SK-N-SH (cell line): Measurements from ENCODE around the gene MRPL17. TPM values are rescaled to one million over a fixed set of nuclear protein-coding genes. Genes with fewer than 3 reads are reported as not detected.

Experiments used
- CTCF ChIA-PET: fragments of 300-600, 350-600 bp; formaldehyde crosslinking; extraction: SDS; loops from one replicate; lab custom pipeline; 2021; lab: Yijun Ruan, JAX
- POLR2A ChIA-PET: fragments of 350-600 bp; sonication (Branson Sonifier 250); formaldehyde crosslinking; extraction: SDS; loops from one replicate; lab custom pipeline; 2020; ENCODE audit warnings: antibody characterized with exemption, inconsistent platforms; lab: Yijun Ruan, JAX
- DNase-seq: peaks from one replicate; pipeline ENCODE4 v3.0.0; 2012
- H2AFZ ChIP-seq: fragments of 200-600 bp; sonication (generic); 2 replicates; pipeline ENCODE4 v1.8.1; 2016; ENCODE audit warnings: antibody characterized with exemption, mild to moderate bottlenecking, low read depth
- H3F3A ChIP-seq: fragments of 200-600 bp; sonication (generic); replicated peaks from 2 replicates; pipeline ENCODE3; 2016; ENCODE audit warnings: antibody characterized with exemption, mild to moderate bottlenecking; ENCODE audit not compliant: insufficient read depth
- H3K27ac ChIP-seq, 2 experiments: fragments of 200-500 bp in 1 of 2; fragments of 200-600 bp in 1 of 2; sonication (Bioruptor generic) in 1 of 2; sonication (generic), shearing (Covaris generic) in 1 of 2; 2 replicates each; pipeline versions ENCODE4 v1.5.1 to v1.6.1; 2014 to 2016; ENCODE audit warnings: low read depth in 2 of 2, inconsistent platforms in 1 of 2, low read length in 1 of 2, mild to moderate bottlenecking in 1 of 2, mixed read lengths in 1 of 2
- H3K27me3 ChIP-seq: fragments of 200-600 bp; sonication (generic), shearing (Covaris generic); 2 replicates; pipeline ENCODE4 v1.6.1; 2016; ENCODE audit warnings: mixed run types; ENCODE audit not compliant: insufficient read depth
- H3K36me3 ChIP-seq, 2 experiments: fragments of 200-500 bp in 1 of 2; fragments of 200-600 bp in 1 of 2; sonication (Bioruptor generic) in 1 of 2; sonication (generic) in 1 of 2; replicated peaks in 1 of 2; 2 replicates each; pipeline versions ENCODE3 to v1.5.1; 2014 to 2016; ENCODE audit warnings: low read length in 1 of 2, mild to moderate bottlenecking in 1 of 2; ENCODE audit not compliant: insufficient read depth in 2 of 2, control insufficient read depth in 1 of 2
- H3K4me1 ChIP-seq, 2 experiments: fragments of 200-500 bp in 1 of 2; fragments of 200-600 bp in 1 of 2; sonication (Bioruptor generic) in 1 of 2; sonication (generic), shearing (Covaris generic) in 1 of 2; 2 replicates each; pipeline versions ENCODE4 v1.5.1 to v1.6.1; 2014 to 2016; ENCODE audit warnings: low read depth in 1 of 2, low read length in 1 of 2, mixed run types in 1 of 2; ENCODE audit not compliant: insufficient read depth in 2 of 2, control insufficient read depth in 1 of 2
- H3K4me2 ChIP-seq: fragments of 200-600 bp; sonication (generic), shearing (Covaris generic); 2 replicates; pipeline ENCODE4 v1.6.1; 2017; ENCODE audit warnings: mixed run types
- H3K4me3 ChIP-seq, 2 experiments: fragments of 200-500 bp in 1 of 2; fragments of 200-600 bp in 1 of 2; sonication (Bioruptor generic) in 1 of 2; sonication (generic), shearing (Covaris generic) in 1 of 2; 2 replicates each; pipeline versions ENCODE4 v1.5.1 to v1.8.1; 2014 to 2016; ENCODE audit warnings: low read depth in 2 of 2, inconsistent platforms in 1 of 2, low read length in 1 of 2, mild to moderate bottlenecking in 1 of 2, mixed read lengths in 1 of 2, moderate library complexity in 1 of 2
- H3K79me2 ChIP-seq: fragments of 200-600 bp; sonication (generic); 2 replicates; pipeline ENCODE4 v1.8.1; 2017; ENCODE audit warnings: mild to moderate bottlenecking; ENCODE audit not compliant: insufficient read depth
- H3K9ac ChIP-seq: fragments of 200-600 bp; sonication (generic); 2 replicates; pipeline ENCODE4 v1.6.1; 2017; ENCODE audit warnings: mixed run types
- H3K9me2 ChIP-seq: fragments of 200-600 bp; sonication (generic); 2 replicates; pipeline ENCODE4 v1.6.1; 2017; ENCODE audit warnings: mixed run types
- H3K9me3 ChIP-seq: fragments of 200-600 bp; sonication (generic); 2 replicates; pipeline ENCODE4 v1.6.1; 2017; ENCODE audit warnings: mixed run types, mild to moderate bottlenecking, moderate library complexity
- H4K20me1 ChIP-seq: fragments of 200-600 bp; sonication (generic); 2 replicates; pipeline ENCODE4 v1.6.1; 2017; ENCODE audit warnings: mild to moderate bottlenecking, mixed run types; ENCODE audit not compliant: insufficient read depth
- CHD2 ChIP-seq: fragments of 150-350 bp; IDR thresholded peaks from 2 replicates; pipeline ENCODE4 v1.6.1; 2018; ENCODE audit warnings: low read length; ENCODE audit not compliant: partially characterized antibody
- CTCF ChIP-seq: fragments of 200-600 bp; sonication (generic); IDR thresholded peaks from 2 replicates; pipeline ENCODE4 v1.6.1; 2017; ENCODE audit warnings: antibody characterized with exemption, mild to moderate bottlenecking, moderate library complexity
- EP300 ChIP-seq, 2 experiments: IDR thresholded peaks; 2 replicates each; pipeline versions ENCODE4 v1.4.0 to v1.6.1; 2012; ENCODE audit warnings: borderline replicate concordance in 1 of 2, low read depth in 1 of 2, low read length in 1 of 2
- EZH2phosphoT487 ChIP-seq: fragments of 200-600 bp; sonication (generic); IDR thresholded peaks from 2 replicates; pipeline ENCODE4 v1.6.1; 2017; ENCODE audit warnings: low read depth, mixed run types, mild to moderate bottlenecking, antibody characterized with exemption, moderate library complexity, borderline replicate concordance
- GABPA ChIP-seq: IDR thresholded peaks from 2 replicates; pipeline ENCODE4 v1.4.0; 2012; ENCODE audit warnings: low read depth, mild to moderate bottlenecking
- GATA2 ChIP-seq: sonication (generic); formaldehyde crosslinking; IDR thresholded peaks from 2 replicates; pipeline ENCODE4 v1.5.0; 2020; ENCODE audit warnings: mild to moderate bottlenecking, missing genetic modification reagents
- IRF3 ChIP-seq: fragments of 150-350 bp; IDR thresholded peaks from 2 replicates; pipeline ENCODE4 v1.6.1; 2016; ENCODE audit warnings: mild to moderate bottlenecking, low read depth, low read length
- MEF2A ChIP-seq: IDR thresholded peaks from 2 replicates; pipeline ENCODE4 v1.4.0; 2012; ENCODE audit warnings: low read depth, borderline replicate concordance
- NRF1 ChIP-seq: IDR thresholded peaks from 2 replicates; pipeline ENCODE4 v1.6.1; 2012; ENCODE audit warnings: low read depth, mild to moderate bottlenecking, low read length
- PBX3 ChIP-seq: IDR thresholded peaks from 2 replicates; pipeline ENCODE4; 2012
- POLR2AphosphoS5 ChIP-seq: IDR thresholded peaks from 2 replicates; pipeline ENCODE4 v1.6.1; 2012; ENCODE audit warnings: low read depth, low read length
- RAD21 ChIP-seq: IDR thresholded peaks from 2 replicates; pipeline ENCODE4 v1.6.1; 2012; ENCODE audit warnings: mild to moderate bottlenecking, low read length
- RCOR1 ChIP-seq: fragments of 150-350 bp; IDR thresholded peaks from 2 replicates; pipeline ENCODE4 v1.6.1; 2017; ENCODE audit warnings: antibody characterized with exemption, low read length
- RFX5 ChIP-seq: IDR thresholded peaks from 2 replicates; pipeline ENCODE4 v1.6.1; 2012; ENCODE audit warnings: mild to moderate bottlenecking, improper control_type of control experiment, low read length
- SMC3 ChIP-seq: IDR thresholded peaks from 2 replicates; pipeline ENCODE4 v1.6.1; 2012; ENCODE audit warnings: low read depth, low read length, improper control_type of control experiment
- TCF12 ChIP-seq: IDR thresholded peaks from 2 replicates; pipeline ENCODE4 v1.4.0; 2012
- TEAD4 ChIP-seq: IDR thresholded peaks from 2 replicates; pipeline ENCODE4 v1.4.0; 2012; ENCODE audit warnings: mild to moderate bottlenecking, borderline replicate concordance; ENCODE audit not compliant: insufficient read depth
- USF1 ChIP-seq: IDR thresholded peaks from 2 replicates; pipeline ENCODE4 v1.4.0; 2012; ENCODE audit warnings: low read depth, borderline replicate concordance
- USF2 ChIP-seq: fragments of 150-350 bp; IDR thresholded peaks from 2 replicates; pipeline ENCODE4 v1.6.1; 2017; ENCODE audit warnings: antibody characterized with exemption, low read length, low read depth, borderline replicate concordance
- ZBTB33 ChIP-seq: IDR thresholded peaks from 2 replicates; pipeline ENCODE4 v1.4.0; 2012; ENCODE audit warnings: low read depth, borderline replicate concordance
- WGBS: methylation state at CpG from one replicate; pipeline ENCODE4 v1.1.6; 2017; ENCODE audit warnings: low lambda C conversion rate; 5-methylcytosine and 5-hydroxymethylcytosine counted together
- polyA plus RNA-seq, 3 experiments: library from polyadenylated mRNA; depleted of rRNA; stranded (reverse); fragments of >200 nt; gene quantifications; 2 replicates each; pipeline ENCODE4 v1.2.3, GENCODE V29; 2012

The MRPL17 gene
- polyA plus RNA-seq, 1 of the 3 experiments (the other 2 are of a cell fraction): 88.6 TPM

- TF ChIP-seq GABPA: no peak
- no peak for TF ChIP-seq EZH2phosphoT487
- TF ChIP-seq USF2: no peak
- no peak for TF ChIP-seq TCF12
- TF ChIP-seq RAD21: no peak
- no peak for TF ChIP-seq USF1
- TF ChIP-seq TEAD4: no peak
- TF ChIP-seq RFX5: no peak
- TF ChIP-seq RCOR1: no peak
- no peak for TF ChIP-seq SMC3
- no peak for TF ChIP-seq CHD2
- TF ChIP-seq NRF1: no peak
- no peak for TF ChIP-seq PBX3
- no peak for TF ChIP-seq GATA2 (CRISPR knock-in tag)
- TF ChIP-seq MEF2A: no peak
- TF ChIP-seq, all 33 proteins: peak for 0
- 3% methylated on average over 2 of the region's 2 CpGs for WGBS
- no peak for DNase-seq
- ChIA-PET POLR2A (no interaction called here), CTCF (no interaction called here)
- no peaks in the 10 kb centered on the region for H3K9me2 ChIP-seq
- H3K9me3 ChIP-seq: no peaks in the 10 kb centered on the region
- peaks cover 8% of the 10 kb centered on the region; the same call in 1 of the 2 replicates for H3K27me3 ChIP-seq
- no peaks in the 10 kb centered on the region for H3K4me1 ChIP-seq
- no peak overlapping the region for H3K4me3 ChIP-seq
- no peak overlapping the region for H3K9ac ChIP-seq
- no peaks in the 10 kb centered on the region for H4K20me1 ChIP-seq
- no peak overlapping the region for H2AFZ ChIP-seq
- H3K36me3 ChIP-seq: no peaks in the 10 kb centered on the region
- no peak overlapping the region for H3K27ac ChIP-seq
- H3K4me2 ChIP-seq: no peak overlapping the region
- H3F3A ChIP-seq: no peaks in the 10 kb centered on the region
- H3K79me2 ChIP-seq: no peaks in the 10 kb centered on the region
Observed at GRCh38 chr11:6725386-6725896, 42.3 kb upstream of the MRPL17 start.

- WGBS: 9% methylated on average over 1 of the region's 1 CpG
- DNase-seq: no peak
- TF ChIP-seq NRF1: no peak
- TF ChIP-seq EP300 (IDR thresholded peaks at IDR 0.05; ENCODE audit: borderline replicate concordance in 1 of 2, low read depth in 1 of 2, low read length in 1 of 2): no peak
- TF ChIP-seq TEAD4: no peak
- no peak for TF ChIP-seq ZBTB33
- no peak for TF ChIP-seq RAD21
- TF ChIP-seq TCF12: no peak
- no peak for TF ChIP-seq CTCF
- TF ChIP-seq POLR2AphosphoS5: no peak
- no peak for TF ChIP-seq GATA2 (CRISPR knock-in tag)
- no peak for TF ChIP-seq IRF3
Observed at GRCh38 chr11:6724013-6724412, 40.9 kb upstream of the MRPL17 start.

More at GRCh38 chr11:6724013-6724412, 40.9 kb upstream of the MRPL17 start:
- Histone ChIP-seq H3K4me3 (no peak overlapping the region), H3F3A (no peaks in the 10 kb centered on the region), H3K27ac (no peak overlapping the region), H3K4me1 (no peaks in the 10 kb centered on the region), H3K36me3 (no peaks in the 10 kb centered on the region), H3K79me2 (no peaks in the 10 kb centered on the region), H3K4me2 (no peak overlapping the region), H3K9me3 (no peaks in the 10 kb centered on the region), H4K20me1 (no peaks in the 10 kb centered on the region), H3K27me3 (peaks cover 1% of the 10 kb centered on the region; the same call in 1 of the 2 replicates), H2AFZ (no peak overlapping the region), H3K9ac (no peak overlapping the region), H3K9me2 (no peaks in the 10 kb centered on the region)
- ChIA-PET POLR2A (no interaction called here), CTCF (interaction anchor here (0.8 to 1.3 kb wide), 3 partner anchors 18 to 360 kb away, joined by 3 to 4 read pairs (median 3); no protein-coding TSS in a partner anchor)
